HCT116 (cell line): ENCODE measurements around the gene EPHA6.

ENCODE experiments used
- ATF3 ChIP-seq: IDR thresholded peaks from 2 replicates; pipeline ENCODE4 v1.6.1; 2012
- CEBPB ChIP-seq: IDR thresholded peaks from 2 replicates; pipeline ENCODE4 v1.6.1; 2012; ENCODE audit warnings: low read depth
- CTCF ChIP-seq, 3 experiments: fragments of 200-600 bp in 1 of 3; sonication (generic) in 1 of 3; IDR thresholded peaks in 2 of 3; conservative IDR thresholded peaks in 1 of 3; 2 replicates each; pipeline ENCODE4 v1.5.1; 2012 to 2017; ENCODE audit warnings: low read depth in 2 of 3, low read length in 2 of 3, antibody characterized with exemption in 1 of 3, borderline replicate concordance in 1 of 3, control low read depth in 1 of 3, mild to moderate bottlenecking in 1 of 3, mixed read lengths in 1 of 3, mixed run types in 1 of 3, moderate library complexity in 1 of 3; ENCODE audit not compliant: insufficient read depth in 1 of 3
- EZH2 ChIP-seq: fragments of 200-600 bp; sonication (generic); IDR thresholded peaks from 2 replicates; pipeline ENCODE4 v1.6.1; 2017; ENCODE audit warnings: antibody characterized with exemption, mixed run types
- FOSL1 ChIP-seq: IDR thresholded peaks from 2 replicates; pipeline ENCODE4 v1.6.1; 2012; ENCODE audit warnings: low read depth
- MAX ChIP-seq: IDR thresholded peaks from 2 replicates; pipeline ENCODE4 v1.6.1; 2012
- POLR2A ChIP-seq: IDR thresholded peaks from 2 replicates; pipeline ENCODE4 v1.7.0; 2011; ENCODE audit warnings: borderline replicate concordance; ENCODE audit not compliant: insufficient read depth, insufficient read length; ENCODE audit errors: extremely low read depth
- POLR2AphosphoS5 ChIP-seq: IDR thresholded peaks from 2 replicates; pipeline ENCODE4 v1.6.1; 2011; ENCODE audit warnings: mild to moderate bottlenecking, low read depth, low read length, moderate library complexity
- RAD21 ChIP-seq: IDR thresholded peaks from 2 replicates; pipeline ENCODE4 v1.6.1; 2012; ENCODE audit warnings: low read depth, mild to moderate bottlenecking
- REST ChIP-seq: IDR thresholded peaks from 2 replicates; pipeline ENCODE4 v1.6.1; 2012; ENCODE audit warnings: low read depth
- SP1 ChIP-seq: IDR thresholded peaks from 2 replicates; pipeline ENCODE4 v1.6.1; 2012; ENCODE audit warnings: low read depth
- YY1 ChIP-seq: IDR thresholded peaks from 2 replicates; pipeline ENCODE4 v1.6.1; 2011; ENCODE audit warnings: low read length, low read depth, moderate library complexity, mild to moderate bottlenecking; ENCODE audit not compliant: insufficient replicate concordance; ENCODE audit errors: extremely low read depth
- ZNF274 ChIP-seq: fragments of 200-500 bp; sonication (Bioruptor generic); IDR thresholded peaks from 2 replicates; pipeline ENCODE4 v1.6.1; 2014; ENCODE audit warnings: mild to moderate bottlenecking, low read depth, low read length, inconsistent platforms

- no peak for TF ChIP-seq ZNF274
- peak in 2 of 3 experiments; percentile 31 to 40; a peak in 3 of 6 replicates for TF ChIP-seq CTCF (IDR thresholded peaks at IDR 0.05 in 2 of 3, conservative IDR thresholded peaks at IDR 0.05 in 1 of 3; ENCODE audit: borderline replicate concordance in 1 of 3, insufficient read depth in 1 of 3, low read depth in 2 of 3, low read length in 2 of 3)
- TF ChIP-seq FOSL1 = no peak
- no peak for TF ChIP-seq EZH2
- no peak for TF ChIP-seq SP1
- no peak for TF ChIP-seq CEBPB
- peak; percentile 25; the same call in 1 of the 2 replicates for TF ChIP-seq RAD21
- no peak for TF ChIP-seq YY1
- TF ChIP-seq MAX = no peak
- TF ChIP-seq REST = no peak
- TF ChIP-seq POLR2A = no peak
- TF ChIP-seq POLR2AphosphoS5 = no peak
- no peak for TF ChIP-seq ATF3
These were observed 48.8 kb downstream of the EPHA6 start for GRCh38 chr3:96863129-96863740.
